HL-60/S4 treated with retinoic acid at 250 ng/mL for 4 days and 3 days (cell line): ENCODE results near the gene TEPSIN.

Experiments
- in situ Hi-C: fragments of 300-500 bp; cut with MboI; formaldehyde crosslinking; loops from 2 replicates; pipeline ENCODE4 v1.7.0; 2022; ENCODE audit warnings: low sequenced_read_pairs

The TEPSIN gene

GRCh38 chr17:81202318-81202717 is 36.5 kb downstream of the TEPSIN start:
- in situ Hi-C loops, result no loop called here

DNA sequence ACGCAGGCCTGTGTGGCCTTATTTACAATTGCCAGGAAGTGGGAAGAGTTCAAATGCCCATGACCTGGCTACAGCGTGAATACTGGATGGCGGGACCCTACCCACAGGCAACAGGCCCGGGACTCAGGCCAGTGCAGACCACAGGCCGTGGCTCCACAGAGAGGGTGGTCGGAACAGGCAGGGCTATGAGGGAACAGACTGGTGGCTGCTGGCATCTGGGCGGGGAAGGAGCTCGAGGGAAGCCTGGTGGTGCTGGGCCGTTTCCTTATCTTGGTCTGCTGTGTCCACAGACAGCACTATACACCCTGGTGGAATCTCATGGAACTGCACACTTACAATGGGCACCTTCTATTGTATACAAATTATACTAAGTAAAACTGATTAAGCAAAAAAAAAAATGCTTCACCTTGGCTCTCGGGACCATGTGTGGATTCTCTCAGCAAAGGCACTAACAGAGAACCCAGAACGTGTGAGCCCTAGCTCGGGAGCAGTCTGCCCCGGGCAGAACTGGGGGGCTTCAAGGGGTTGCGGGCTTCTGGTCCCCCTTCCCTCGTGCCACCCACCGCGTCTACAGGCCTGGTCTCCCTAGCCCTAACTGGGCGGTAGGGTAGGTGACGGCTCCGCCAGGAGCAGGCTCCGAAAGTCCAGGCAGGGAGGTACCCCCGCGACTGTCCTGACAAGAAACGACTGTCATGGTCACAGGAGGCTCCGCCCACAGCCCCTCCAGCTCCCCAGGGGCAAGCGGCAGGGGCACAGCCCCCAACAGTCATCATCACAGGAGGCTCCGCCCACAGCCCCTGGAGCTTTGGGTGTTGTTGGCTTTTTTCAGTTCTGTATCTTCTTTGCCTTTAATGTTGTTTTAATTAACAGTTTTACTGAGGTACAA is 37.9 kb downstream of the TEPSIN start:
- in situ Hi-C loops, result no loop called here

- in situ Hi-C loops, result no loop called here
Measured at GRCh38 chr17:81200201-81200600, 38.7 kb downstream of the TEPSIN start.

DNA sequence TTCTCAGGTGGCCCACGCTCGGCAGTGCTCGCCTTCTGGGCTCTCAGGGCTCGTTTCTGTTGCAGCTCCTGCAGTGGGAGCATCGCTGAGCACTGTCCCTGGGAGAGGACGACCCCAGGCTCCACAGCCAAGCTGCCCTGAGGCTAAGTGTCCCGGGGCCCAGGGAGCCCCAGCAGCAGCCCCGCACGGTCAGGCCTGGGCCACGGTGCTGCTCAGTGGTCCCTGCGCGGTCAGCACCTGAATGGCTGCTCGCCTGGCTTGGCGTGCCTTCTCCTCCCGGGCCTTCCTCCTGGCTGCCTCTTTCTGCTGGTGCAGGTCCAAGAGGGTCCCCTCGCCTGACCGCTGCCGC is 39.4 kb downstream of the TEPSIN start:
- in situ Hi-C loops, result no loop called here

DNA sequence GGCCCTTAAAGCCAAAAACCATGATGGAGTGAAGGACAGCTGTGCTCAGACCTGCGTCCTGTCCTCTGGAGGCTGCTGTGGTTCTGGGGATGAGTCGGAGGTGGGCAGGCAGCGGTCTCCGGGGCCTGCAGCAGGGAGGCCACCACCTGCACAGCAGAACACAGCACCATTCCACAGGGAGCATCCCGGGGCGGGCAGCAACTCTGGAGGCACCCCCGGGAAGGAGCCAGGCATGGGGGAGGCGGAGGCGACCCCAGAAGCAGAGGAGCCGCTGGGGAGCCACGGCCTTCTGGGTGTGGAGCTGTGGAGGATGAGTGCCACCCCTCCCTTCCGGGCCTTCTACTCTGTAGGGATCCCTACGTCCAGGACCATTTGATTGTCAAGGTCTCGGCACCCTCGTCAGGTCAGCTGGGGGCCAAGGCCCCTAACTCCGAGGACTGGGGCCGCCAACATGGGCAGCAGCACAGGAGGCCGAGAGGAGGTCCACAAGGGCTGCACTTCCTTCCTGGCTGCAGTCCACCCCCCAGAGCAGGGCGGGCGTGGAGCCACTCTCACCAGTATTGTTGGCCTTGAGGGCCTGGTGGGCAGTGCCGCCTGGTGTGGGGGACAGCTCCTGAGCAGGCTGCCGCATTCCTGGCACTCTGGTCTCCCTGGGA is 39.9 kb downstream of the TEPSIN start:
- in situ Hi-C loops, result no loop called here

- in situ Hi-C loops, result no loop called here
Measured at GRCh38 chr17:81197831-81198490, 40.9 kb downstream of the TEPSIN start.

GRCh38 chr17:81197409-81197795 is 41.5 kb downstream of the TEPSIN start:
- in situ Hi-C loops, result no loop called here

DNA sequence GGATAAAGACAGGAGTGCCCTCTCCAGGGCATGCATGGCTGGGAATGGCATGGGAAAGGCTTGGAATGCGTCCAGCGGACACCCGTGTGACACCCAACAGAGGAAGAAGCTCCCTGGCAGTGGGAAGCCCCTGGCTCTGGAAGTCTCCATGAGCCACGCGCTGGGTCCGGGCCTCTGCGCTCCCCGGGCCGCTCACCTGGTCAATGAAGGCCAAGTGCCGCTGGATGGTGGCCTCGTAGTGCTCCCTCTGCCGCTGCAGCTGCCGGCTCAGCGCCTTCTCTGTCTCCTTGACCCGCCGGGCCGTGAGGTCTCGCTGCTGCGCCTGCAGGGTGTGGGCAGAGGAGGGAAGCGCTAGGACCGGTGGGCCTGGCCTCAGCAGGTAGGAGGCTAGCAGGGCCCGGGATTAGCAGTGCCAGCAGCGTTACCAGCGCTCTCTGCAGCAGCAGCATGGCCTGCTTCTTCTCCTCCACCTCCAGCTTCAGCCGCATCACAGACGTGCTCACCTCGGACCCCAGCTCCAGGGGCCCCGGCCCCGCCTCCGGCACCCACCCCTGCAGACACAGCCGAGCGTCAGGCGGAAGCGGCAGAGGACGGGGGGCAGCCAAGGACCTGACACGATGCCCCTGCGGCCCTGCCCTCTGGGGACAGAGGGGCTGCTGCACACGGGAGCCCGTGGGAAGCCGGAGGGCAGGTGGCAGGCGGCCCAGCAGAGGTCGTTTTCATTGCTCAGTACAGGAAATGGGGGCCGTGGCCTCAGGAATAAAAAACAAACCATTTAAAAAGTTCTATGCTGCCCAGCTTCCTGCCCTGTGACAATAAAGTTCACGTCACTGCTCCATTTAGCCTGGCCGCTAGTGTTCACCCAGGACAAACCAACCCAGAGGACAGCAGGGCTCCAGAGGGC is 42.1 kb downstream of the TEPSIN start:
- in situ Hi-C loops, result no loop called here

DNA sequence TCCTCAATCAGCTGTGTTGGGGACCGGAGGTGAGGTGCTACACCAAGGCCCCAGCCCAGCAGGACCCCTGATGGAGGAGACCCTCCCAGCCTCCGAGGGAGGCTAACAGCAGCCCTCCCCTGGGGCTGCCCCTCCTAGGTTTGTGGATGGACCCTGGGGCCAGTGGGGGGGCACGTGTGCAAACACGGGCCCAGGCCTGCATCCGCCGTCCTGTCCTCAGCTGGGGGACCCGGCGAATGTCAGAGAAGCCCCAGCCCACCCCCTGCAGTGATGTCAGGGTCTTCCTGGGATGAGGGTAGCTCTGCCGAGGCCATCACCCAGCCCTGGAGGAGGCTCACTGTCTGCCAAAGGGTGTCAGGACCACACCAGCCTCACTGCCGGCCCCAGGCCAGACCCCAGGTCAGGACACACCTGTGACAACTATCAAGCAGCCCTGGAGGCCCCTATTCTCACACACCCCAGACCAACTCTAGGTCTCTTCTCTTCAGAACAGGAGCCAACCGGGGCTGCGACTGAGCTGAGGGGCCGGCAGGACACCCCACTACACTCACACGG is 42.8 kb downstream of the TEPSIN start:
- in situ Hi-C loops, result no loop called here

- in situ Hi-C loops, result no loop called here
Measured at GRCh38 chr17:81194941-81195901, 43.6 kb downstream of the TEPSIN start.

GRCh38 chr17:81194225-81194760 is 44.6 kb downstream of the TEPSIN start:
- in situ Hi-C loops, result no loop called here

DNA sequence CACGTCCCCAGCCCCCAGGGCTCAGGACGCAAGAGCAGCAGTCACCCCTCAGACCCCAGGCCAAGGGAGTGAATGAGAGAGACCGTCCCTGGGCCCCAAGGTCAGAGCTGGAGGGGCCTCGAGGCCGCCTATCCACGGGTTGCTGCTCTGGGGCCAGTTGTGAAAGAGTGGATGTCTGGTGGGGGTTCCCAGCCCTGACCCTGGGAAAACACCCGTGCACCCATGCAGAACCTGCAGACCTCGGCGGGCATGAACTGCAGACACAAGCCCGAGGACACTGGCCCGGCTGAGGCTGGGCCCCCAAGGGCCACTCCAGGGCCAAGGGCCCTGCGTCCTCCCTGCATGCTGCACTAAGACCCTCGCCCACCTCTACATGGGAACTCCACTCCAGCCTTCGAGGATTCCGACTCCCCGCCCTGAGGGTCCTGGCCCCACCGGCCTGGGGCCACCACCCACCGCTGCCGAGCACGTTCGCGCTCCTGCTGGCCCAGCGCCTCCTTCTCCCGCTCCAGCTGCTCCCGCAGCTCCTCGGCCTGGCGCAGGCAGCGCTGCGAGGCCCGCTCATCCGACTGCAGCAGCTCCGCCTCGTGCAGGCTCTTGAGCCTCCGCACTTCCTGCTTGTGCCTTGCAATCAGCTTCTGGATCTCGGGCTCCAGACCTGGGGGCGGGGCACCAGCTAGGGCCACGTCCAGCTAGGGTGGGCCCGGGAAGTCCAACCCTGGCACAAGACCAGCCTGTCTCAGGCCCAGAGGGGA is 45.2 kb downstream of the TEPSIN start:
- in situ Hi-C loops, result no loop called here

- in situ Hi-C loops, result no loop called here
Measured at GRCh38 chr17:81193051-81193410, 45.8 kb downstream of the TEPSIN start.

- in situ Hi-C loops, result no loop called here
Measured at GRCh38 chr17:81192386-81193050, 46.3 kb downstream of the TEPSIN start.

- in situ Hi-C loops, result no loop called here
Measured at GRCh38 chr17:81191646-81192045, 47.2 kb downstream of the TEPSIN start.

DNA sequence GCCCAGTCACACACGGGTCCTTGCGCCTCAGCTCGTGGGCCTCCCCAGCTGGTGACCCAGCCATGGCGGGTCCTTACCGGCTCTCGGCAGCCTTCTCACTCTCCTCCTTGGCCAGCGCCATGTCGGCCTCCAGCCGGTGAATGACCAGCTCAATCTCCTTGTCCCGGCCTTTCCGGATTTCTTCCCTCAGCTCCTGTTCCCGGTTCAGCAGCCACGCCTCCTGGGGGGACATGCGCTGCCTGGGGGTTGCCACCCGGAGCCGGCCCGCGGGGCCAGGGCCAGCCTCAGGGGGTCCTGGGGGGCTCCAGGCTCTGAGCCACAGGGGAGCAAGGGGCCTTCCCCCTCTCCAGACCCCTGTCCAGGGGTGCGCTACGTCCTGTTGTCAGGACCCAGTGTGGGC is 47.7 kb downstream of the TEPSIN start:
- in situ Hi-C loops, result no loop called here

GRCh38 chr17:81190591-81190990 is 48.3 kb downstream of the TEPSIN start:
- in situ Hi-C loops, result no loop called here
